GM19193 (cell line): ENCODE data around the gene FRMD4B.

ENCODE experiments used
- POLR2A ChIP-seq: IDR thresholded peaks from 4 replicates; pipeline ENCODE4 v1.6.1; 2011; ENCODE audit not compliant: insufficient read depth, insufficient read length; ENCODE audit errors: extremely low read depth

FRMD4B gene

GRCh38 chr3:69359339-69359893 is 26.5 kb downstream of the FRMD4B start:
- TF ChIP-seq POLR2A: no peak

GRCh38 chr3:69357196-69357595 is 28.7 kb downstream of the FRMD4B start:
- no peak for TF ChIP-seq POLR2A

- TF ChIP-seq POLR2A: no peak
Measured at GRCh38 chr3:69354948-69355347, 30.9 kb downstream of the FRMD4B start.

GRCh38 chr3:69353503-69353902 is 32.4 kb downstream of the FRMD4B start:
- TF ChIP-seq POLR2A: no peak

- no peak for TF ChIP-seq POLR2A
Measured at GRCh38 chr3:69353088-69353478, 32.8 kb downstream of the FRMD4B start.

- no peak for TF ChIP-seq POLR2A
Measured at GRCh38 chr3:69352305-69353087, 33.4 kb downstream of the FRMD4B start.

- no peak for TF ChIP-seq POLR2A
Measured at GRCh38 chr3:69343875-69344274, 42.0 kb downstream of the FRMD4B start.

GRCh38 chr3:69342074-69342473 is 43.8 kb downstream of the FRMD4B start:
- TF ChIP-seq POLR2A: no peak

- TF ChIP-seq POLR2A: no peak
Measured at GRCh38 chr3:69339760-69340159, 46.1 kb downstream of the FRMD4B start.

GRCh38 chr3:69338911-69339310 is 47.0 kb downstream of the FRMD4B start:
- TF ChIP-seq POLR2A: no peak

- no peak for TF ChIP-seq POLR2A
Measured at GRCh38 chr3:69332934-69333333, 53.0 kb downstream of the FRMD4B start.

GRCh38 chr3:69330891-69331400 is 54.9 kb downstream of the FRMD4B start:
- TF ChIP-seq POLR2A: no peak

GRCh38 chr3:69329892-69330291 is 56.0 kb downstream of the FRMD4B start:
- no peak for TF ChIP-seq POLR2A

GRCh38 chr3:69328963-69329302 is 57.0 kb downstream of the FRMD4B start:
- TF ChIP-seq POLR2A: no peak

- no peak for TF ChIP-seq POLR2A
Measured at GRCh38 chr3:69328103-69328962, 57.6 kb downstream of the FRMD4B start.

GRCh38 chr3:69326855-69327300 is 59.0 kb downstream of the FRMD4B start:
- TF ChIP-seq POLR2A: no peak

GRCh38 chr3:69325151-69325550 is 60.7 kb downstream of the FRMD4B start:
- no peak for TF ChIP-seq POLR2A
